ENCODE results near the gene CLEC4M.
"Not testable (repeated sequence)": the region's sequence is repeated elsewhere in the genome, so short reads cannot be mapped to it uniquely, and the experiment has no call there.

Gene CLEC4M

DNA sequence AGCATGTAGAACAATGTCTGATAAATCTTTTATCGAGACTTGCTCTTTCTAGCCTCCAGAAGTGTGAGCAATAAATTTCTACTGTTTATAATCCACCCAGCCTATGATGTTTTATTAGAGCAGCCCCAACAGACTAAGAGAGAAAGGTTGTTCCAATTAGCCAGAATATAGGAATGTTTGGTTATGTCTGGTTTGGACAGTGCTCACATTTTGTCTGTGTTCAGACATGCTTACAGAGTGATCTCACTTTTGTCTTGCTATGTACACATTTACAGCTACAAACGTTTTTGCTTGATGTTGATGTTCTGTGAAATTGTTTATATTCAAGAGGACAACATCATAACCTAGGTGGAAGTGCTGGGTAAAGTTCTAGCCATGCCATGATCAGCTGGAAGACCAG lies 48.9 kb downstream of the CLEC4M start:
- DNase-seq (ENCODE audit: low read depth in 3 of 3) = no peak

- no peak for DNase-seq (ENCODE audit: low read depth in 3 of 3)
These were observed 52.3 kb downstream of the CLEC4M start for GRCh38 chr19:7815325-7815724.

DNA sequence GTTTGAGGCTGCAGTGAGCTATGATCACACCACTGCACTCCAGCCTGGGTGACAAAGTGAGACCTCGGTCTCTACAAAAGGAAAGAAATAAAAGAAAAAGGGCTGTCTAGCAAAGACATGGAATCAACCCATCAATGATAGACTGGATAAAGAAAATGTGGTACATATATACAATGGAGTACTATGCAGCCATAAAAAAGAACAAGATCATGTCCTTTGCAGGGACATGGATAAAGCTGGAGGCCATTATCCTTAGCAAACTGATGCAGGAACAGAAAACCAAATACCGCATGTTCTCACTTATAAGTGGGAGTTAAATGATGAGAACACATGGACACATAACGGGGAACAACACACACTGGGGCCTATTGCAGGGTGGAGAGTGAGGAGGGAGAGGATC lies 53.0 kb downstream of the CLEC4M start:
- DNase-seq (ENCODE audit: low read depth in 3 of 3) = not testable (repeated sequence)

- no peak for DNase-seq (ENCODE audit: low read depth in 3 of 3)
These were observed 54.8 kb downstream of the CLEC4M start for GRCh38 chr19:7817801-7818200.

- no peak for DNase-seq (ENCODE audit: low read depth in 3 of 3)
These were observed 55.8 kb downstream of the CLEC4M start for GRCh38 chr19:7818806-7819205.

Measured in stimulated activated CD4-positive, alpha-beta T cell treated with anti-CD3 and anti-CD28 coated beads, TNF-alpha, amount 100 ng/mL, for 24 hours (primary cell).